HG02642 (cell line): ENCODE measurements around the gene CYP39A1.
A peak's percentile ranks its signal among the peaks of the same experiment; 100 is the strongest.
"Not testable (repeated sequence)": the region's sequence is repeated elsewhere in the genome, so short reads cannot be mapped to it uniquely, and the experiment has no call there.

Experiments used
- ATAC-seq: cut with Tn5 transposase; IDR thresholded peaks from one replicate; pipeline ENCODE4 v1.9.1; 2021; ENCODE audit warnings: mild to moderate bottlenecking; ENCODE audit not compliant: unreplicated experiment, poor library complexity

Gene CYP39A1

DNA sequence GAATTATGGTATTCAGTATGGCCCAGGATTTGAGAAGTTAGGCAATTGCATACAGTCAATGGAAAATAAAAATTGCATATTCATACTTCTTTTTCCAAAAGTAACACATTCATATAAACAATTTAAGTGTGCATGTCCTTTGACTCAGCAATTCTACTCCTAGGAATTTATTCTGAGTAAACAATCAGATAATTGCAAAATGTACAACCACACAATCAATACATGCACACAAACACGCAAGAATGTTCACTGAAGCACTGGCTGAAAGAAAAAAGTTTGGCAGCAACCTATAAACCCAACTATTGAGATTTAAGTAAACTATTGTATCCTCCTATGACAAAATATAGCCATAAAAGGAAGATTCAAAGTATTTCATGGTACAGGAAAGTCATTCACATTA lies 1.6 kb downstream of the CYP39A1 start:
- no peak for ATAC-seq

DNA sequence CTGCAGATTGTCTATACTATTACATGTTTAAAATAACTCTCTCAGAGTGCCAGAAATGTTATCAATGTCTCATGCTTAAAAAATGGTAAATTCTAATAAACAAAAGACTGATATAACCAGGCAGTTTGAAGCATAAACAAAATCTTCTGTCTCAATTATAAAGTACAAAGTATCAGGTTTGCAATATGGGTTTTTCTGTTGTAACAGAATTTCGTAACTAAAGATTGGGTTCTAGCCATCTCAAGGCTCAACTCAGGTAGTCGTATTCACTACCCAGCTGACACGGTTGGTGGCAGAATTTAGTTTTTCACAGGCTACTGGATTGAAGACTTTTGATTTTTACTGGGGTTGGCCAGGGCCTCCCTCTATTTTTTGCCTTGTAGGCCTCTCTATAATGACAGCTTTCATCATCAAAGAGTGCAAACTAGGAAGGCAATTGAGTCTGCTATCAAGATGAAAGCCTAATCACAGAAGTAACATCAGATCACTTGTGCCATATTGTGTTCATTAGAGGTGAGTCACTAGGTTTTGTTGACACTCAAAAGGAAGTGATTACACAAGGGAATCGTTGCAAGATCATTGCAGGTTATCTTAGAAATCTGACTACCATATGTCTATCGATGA lies 3.6 kb downstream of the CYP39A1 start:
- ATAC-seq = no peak

DNA sequence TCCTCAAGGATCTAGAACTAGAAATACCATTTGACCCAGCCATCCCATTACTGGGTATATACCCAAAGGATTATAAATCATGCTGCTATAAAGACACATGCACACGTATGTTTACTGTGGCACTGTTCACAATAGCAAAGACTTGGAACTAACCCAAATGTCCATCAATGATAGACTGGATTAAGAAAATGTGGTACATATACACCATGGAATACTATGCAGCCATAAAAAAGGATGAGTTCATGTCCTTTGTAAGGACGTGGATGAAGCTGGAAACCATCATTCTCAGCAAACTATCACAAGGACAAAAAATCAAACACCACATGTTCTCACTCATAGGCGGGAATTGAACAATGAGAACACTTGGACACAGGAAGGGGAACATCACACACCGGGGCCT lies 4.5 kb downstream of the CYP39A1 start:
- not testable (repeated sequence) for ATAC-seq

- ATAC-seq = no peak
Measured at GRCh38 chr6:46645265-46645664, 7.4 kb downstream of the CYP39A1 start.

GRCh38 chr6:46642928-46643751 lies 9.5 kb downstream of the CYP39A1 start:
- no peak for ATAC-seq

DNA sequence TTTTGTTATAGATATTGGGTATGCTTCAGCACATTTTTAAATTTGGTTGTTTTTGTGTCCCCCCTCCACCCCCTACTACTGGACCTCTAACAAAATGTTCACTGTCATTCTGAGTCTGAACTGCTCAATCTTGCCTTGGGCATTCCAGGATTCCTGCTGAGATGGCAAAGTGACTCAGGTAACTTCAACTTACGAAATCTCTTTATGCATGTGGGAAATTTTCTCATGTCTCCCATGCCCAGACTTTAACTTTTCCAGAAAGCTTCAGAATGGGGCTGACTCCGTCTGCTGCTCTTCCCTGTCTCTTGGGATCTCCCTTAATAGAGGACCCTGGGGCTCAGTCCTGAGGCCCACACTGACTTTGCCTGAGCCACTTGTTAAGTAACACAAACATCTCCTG lies 14.0 kb downstream of the CYP39A1 start:
- ATAC-seq = no peak

DNA sequence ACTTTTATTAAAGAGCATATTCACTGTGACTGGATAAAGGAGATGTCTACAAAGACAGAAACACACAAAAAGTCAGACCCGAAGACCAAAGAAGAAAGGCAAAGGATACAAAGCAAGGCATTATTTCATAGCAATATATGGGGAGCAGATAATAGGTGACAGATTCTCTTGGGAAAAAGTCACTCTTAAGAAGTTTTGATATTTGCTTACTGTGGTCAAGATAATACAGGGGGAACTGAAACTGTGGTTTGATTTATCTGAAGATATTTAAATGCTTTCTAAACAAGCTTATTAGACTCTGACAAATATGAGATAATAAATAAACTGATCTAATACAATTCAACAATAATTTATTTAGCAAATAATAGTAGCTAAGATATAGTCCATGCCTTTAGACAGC lies 14.7 kb downstream of the CYP39A1 start:
- ATAC-seq = no peak

DNA sequence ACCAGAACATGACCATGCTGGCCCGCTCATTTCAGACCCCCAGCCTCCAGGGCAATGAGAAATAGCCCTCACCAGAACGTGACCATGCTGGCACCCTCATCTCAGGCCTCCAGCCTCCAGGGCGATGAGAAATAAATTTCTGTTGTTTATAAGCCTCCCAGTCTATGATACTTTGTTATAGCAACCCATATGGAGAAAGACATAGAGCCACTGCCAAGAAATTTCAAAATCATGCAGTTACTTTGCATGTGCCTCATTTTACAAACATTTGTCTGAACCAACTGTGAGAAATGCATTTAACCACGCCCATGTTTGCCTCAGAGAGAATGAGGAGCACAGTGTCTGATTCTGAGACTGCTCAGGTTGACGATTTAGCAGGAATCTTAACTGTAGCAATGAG lies 15.5 kb downstream of the CYP39A1 start:
- ATAC-seq = no peak

GRCh38 chr6:46635462-46635861 lies 17.2 kb downstream of the CYP39A1 start:
- ATAC-seq = no peak

DNA sequence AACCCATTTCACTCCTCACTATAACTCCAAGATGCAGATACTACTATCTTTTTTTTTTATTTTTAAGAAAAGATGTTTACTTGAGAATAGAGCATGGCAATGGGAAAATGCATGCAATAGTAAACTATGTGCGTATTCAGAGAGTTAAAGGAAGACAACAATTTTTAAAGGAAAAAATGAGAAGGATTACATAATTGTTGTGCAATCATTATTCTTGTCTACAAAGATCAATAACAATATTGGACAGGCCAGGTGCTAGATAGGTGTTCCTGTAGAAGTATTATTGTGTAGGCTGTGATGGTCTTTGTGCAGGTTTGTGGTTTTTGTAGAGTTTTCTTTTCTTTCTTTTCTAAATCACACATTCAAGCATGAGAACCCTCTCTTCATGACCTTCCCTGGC lies 20.6 kb downstream of the CYP39A1 start:
- ATAC-seq = no peak

DNA sequence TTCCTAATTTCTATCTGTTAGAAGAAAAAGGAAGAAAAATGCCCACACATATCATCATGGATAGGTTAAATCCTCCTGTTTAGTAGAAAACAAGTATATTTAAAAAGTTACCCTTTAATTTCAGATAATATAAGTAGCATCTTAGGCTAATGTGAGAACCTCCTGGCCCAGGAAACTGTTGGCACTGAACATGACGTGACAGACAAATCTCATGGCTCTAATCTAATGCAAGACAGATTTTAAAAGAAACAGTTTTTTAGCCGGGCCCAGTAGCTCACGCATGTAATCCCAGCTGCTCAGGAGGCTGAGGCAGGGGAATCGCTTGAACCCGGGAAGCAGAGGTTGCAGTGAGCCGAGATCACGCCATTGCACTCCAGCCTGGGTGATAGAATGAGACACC lies 22.9 kb downstream of the CYP39A1 start:
- no peak for ATAC-seq

DNA sequence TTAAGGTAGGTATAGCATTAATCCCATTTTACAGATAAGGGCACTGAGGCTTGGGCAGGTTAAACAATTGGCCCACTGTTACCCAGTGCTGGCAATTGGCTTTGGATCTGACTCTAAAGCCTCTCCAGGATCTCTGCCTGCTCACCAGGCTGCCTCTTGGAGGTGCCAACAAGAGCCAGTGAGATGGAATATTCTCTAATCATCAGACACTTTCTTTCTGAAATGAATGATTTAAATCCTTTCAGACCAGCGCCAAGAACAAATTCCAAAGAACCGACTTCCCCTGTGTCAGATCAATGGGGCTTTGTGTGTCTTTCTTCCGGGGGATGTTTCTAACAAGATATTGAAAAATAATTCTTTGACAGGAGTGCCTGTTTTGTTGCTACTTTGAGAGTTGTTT lies 23.6 kb downstream of the CYP39A1 start:
- ATAC-seq = no peak

DNA sequence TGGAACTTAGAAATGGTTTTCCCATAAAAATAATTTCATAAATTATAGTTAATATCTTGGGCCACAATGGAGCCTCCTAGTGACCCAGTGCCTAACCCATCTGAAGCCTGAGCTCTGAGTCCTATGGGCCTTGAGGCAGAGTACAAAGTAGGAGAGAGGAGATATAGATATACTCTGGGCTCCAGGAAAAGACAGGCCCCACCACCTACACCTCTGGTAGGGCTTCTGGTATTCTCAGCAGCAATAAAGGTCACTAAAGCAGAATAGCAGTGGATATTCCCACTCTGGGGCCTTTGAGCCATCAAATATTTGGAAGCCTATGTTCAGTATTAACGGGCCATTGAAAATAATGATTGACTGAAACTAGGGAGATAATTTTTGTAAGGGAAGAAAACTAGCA lies 24.1 kb downstream of the CYP39A1 start:
- ATAC-seq = no peak

DNA sequence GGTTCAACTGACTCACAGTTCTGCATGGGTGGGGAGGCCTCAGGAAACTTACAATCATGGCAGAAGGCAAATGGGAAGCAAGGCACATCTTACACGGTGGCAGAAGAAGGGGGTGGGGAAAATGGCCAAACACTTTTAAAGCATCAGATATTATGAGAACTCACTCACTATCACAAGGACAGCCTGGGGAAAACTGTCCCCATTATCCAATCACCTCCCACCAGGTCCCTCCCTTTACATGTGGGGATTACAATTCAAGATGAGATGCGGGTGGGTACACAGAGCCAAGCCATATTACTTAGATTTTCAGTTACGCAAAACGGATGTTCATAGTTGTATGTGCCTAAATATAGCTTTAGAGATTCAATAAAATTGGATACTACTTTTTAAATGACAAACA lies 25.6 kb downstream of the CYP39A1 start:
- no peak for ATAC-seq

- peak; percentile 59 for ATAC-seq
Measured at GRCh38 chr6:46626228-46626909, 26.2 kb downstream of the CYP39A1 start.

- ATAC-seq = no peak
Measured at GRCh38 chr6:46618726-46619125, 33.9 kb downstream of the CYP39A1 start.

- ATAC-seq = no peak
Measured at GRCh38 chr6:46612645-46613044, 40.0 kb downstream of the CYP39A1 start.

DNA sequence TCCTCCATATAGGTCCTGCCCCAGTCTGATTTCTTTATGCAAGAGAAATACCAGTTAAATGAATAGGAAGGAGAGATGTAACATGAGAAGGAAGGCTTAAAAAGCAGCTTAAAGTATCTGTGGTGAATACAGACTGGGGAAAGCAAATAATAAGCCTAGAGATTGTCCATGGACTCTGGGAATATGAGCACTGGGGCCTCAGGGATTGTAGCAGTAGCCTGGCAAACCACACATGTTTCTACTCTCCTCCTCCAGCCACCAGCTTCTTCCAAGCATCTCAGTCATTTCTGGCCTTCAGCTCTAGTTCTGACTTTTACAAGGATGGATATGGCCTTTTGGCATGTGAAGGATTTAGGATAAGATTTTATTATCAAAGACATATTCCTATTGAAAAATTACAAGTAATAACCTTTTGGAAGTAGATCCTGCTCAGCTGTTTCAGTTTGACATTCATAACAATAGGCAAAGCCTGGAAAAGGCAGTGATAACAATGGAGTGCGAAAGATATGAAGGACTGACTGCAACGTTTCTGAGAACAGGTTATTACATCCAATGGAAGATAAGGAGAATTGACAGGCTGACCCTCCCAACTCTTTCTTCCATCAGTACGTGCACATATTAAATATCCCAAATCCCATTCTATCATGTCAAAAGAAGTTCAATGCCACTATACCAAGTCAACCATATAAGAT lies 41.6 kb downstream of the CYP39A1 start:
- no peak for ATAC-seq

GRCh38 chr6:46606338-46606737 lies 46.3 kb downstream of the CYP39A1 start:
- ATAC-seq = no peak

GRCh38 chr6:46605091-46605797 lies 47.4 kb downstream of the CYP39A1 start:
- no peak for ATAC-seq
